Brain microvascular endothelial cell (primary cell): ENCODE measurements around the gene ANKDD1B.
"Not testable (repeated sequence)": the region's sequence is repeated elsewhere in the genome, so short reads cannot be mapped to it uniquely, and the experiment has no call there.

Experiments used
- DNase-seq: peaks from one replicate; pipeline ENCODE4 v3.0.0-alpha.2; 2020
- H3K27ac ChIP-seq: fragments of 250-450 bp; sonication (Bioruptor Pico); 2 replicates; pipeline ENCODE4 v1.5.1; 2020; ENCODE audit warnings: mild to moderate bottlenecking, moderate library complexity
- H3K27me3 ChIP-seq: fragments of 250-450 bp; sonication (Bioruptor Pico); replicated peaks from 2 replicates; pipeline ENCODE4 v1.5.1; 2020; ENCODE audit warnings: mild to moderate bottlenecking
- H3K36me3 ChIP-seq: fragments of 250-450 bp; sonication (Bioruptor Pico); replicated peaks from 2 replicates; pipeline ENCODE4 v1.5.1; 2020; ENCODE audit warnings: mild to moderate bottlenecking
- H3K4me3 ChIP-seq: 2 replicates; pipeline ENCODE4 v1.5.1; 2011; ENCODE audit warnings: low read depth, mild to moderate bottlenecking, control low read depth, low read length, moderate library complexity
- in situ Hi-C: cut with HindIII; loops from 2 replicates; pipeline ENCODE4 v1.10.0; 2017; ENCODE audit warnings: low sequenced_read_pairs, low pct_ligation_motif_present
- TF ChIP-seq, protein P1 (sequence below): IDR thresholded peaks from 2 replicates; pipeline ENCODE4 v1.5.1; 2011; ENCODE audit warnings: low read depth, mild to moderate bottlenecking, moderate library complexity, low read length, control low read depth, inconsistent platforms; ENCODE audit errors: missing control alignments

ANKDD1B gene

DNA sequence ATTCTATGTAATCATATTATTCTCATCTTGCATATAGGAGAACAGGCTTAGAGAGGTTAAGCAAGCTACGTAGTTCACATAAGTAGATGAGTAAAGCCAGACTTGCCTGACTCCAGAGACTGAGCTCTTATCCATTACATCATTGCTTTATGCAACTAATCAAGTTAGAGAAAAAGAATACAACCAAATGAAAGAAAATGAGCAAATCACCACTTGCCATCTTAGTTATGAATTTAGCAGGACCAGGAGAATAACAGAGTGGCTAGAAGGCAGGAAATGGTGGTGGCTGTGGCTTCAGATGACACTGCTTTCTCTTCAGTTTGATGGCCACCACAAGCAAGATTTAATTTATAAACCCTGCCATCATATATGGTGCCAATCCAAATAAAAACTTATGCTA is 79.4 kb downstream of the ANKDD1B start:
- no peak for DNase-seq
- Histone ChIP-seq H3K27me3 (no peaks in the 10 kb centered on the region), H3K27ac (no peak overlapping the region), H3K4me3 (no peak overlapping the region), H3K36me3 (peaks cover 2% of the 10 kb centered on the region)
- in situ Hi-C loops: no loop called here
- TF ChIP-seq, protein P1, sequence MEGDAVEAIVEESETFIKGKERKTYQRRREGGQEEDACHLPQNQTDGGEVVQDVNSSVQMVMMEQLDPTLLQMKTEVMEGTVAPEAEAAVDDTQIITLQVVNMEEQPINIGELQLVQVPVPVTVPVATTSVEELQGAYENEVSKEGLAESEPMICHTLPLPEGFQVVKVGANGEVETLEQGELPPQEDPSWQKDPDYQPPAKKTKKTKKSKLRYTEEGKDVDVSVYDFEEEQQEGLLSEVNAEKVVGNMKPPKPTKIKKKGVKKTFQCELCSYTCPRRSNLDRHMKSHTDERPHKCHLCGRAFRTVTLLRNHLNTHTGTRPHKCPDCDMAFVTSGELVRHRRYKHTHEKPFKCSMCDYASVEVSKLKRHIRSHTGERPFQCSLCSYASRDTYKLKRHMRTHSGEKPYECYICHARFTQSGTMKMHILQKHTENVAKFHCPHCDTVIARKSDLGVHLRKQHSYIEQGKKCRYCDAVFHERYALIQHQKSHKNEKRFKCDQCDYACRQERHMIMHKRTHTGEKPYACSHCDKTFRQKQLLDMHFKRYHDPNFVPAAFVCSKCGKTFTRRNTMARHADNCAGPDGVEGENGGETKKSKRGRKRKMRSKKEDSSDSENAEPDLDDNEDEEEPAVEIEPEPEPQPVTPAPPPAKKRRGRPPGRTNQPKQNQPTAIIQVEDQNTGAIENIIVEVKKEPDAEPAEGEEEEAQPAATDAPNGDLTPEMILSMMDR: no peak

DNA sequence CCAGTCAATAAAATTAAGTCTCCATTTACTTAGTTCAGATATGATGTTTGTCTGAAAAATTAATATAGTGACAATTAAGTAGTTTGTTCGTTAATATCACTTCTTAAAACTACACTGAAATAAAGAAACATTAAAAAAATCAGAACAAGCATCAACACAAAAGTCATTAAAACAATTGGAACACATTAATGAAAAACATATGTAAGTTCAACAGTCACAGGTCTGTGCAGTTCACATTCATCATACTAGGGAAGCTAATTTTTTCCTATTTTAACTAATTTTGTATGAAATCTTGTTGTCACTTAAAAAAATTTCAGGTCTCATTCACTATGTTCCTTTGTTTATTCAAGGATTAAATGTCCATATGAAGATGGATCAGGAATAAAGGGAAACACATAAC is 83.5 kb downstream of the ANKDD1B start:
- Histone ChIP-seq H3K27me3 (no peaks in the 10 kb centered on the region), H3K4me3 (no peak overlapping the region), H3K36me3 (no peaks in the 10 kb centered on the region), H3K27ac (no peak overlapping the region)
- TF ChIP-seq, protein P1: no peak
- DNase-seq: no peak
- in situ Hi-C loops: no loop called here

DNA sequence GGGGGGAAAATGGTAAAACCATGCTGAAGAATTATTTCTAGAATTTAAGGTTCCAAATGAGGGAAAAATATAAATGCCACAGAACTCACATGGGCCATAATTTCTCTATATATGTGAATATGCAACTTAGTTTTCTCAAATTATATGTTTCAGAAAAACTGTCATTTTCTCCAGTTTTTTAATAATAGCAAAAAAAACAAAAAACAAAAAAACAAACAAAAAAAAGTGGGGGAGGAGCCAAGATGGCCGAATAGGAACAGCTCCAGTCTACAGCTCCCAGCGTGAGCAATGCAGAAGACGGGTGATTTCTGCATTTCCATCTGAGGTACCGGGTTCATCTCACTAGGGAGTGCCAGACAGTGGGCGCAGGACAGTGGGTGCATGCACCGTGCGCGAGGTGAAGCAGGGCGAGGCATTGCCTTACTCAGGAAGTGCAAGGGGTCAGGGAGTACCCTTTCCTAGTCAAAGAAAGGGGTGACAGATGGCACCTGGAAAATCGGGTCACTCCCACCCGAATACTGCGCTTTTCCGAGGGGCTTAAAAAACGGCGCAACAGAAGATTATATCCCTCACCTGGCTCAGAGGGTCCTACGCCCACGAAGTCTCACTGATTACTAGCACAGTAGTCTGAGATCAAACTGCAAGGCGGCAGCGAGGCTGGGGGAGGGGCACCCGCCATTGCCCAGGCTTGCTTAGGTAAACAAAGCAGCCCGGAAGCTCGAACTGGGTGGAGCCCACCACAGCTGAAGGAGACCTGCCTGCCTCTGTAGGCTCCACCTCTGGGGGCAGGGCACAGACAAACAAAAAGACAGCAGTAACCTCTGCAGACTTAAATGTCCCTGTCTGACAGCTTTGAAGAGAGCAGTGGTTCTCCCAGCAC is 84.5 kb downstream of the ANKDD1B start:
- H3K4me3 ChIP-seq, H3K27me3 ChIP-seq, H3K36me3 ChIP-seq, DNase-seq, in situ Hi-C loops, H3K27ac ChIP-seq: not testable (repeated sequence)

DNA sequence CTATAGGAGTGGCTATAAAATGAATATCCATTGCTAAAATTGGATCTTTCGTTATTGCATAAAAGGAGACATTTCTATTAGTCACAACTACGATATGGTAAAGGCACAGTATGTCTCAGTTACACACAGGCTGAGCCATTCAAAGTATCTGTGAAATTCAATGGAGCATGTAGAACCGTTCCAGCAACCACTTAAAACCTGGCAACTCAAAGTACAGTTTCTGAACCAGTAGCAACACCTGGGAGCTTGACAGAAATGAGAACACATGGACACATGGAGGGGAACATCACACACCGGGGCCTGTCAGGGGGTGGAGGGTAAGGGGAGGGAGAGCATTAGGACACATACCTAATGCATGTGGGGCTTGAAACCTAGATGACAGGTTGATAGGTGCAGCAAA is 90.6 kb downstream of the ANKDD1B start:
- H3K27me3 ChIP-seq: no peaks in the 10 kb centered on the region
- in situ Hi-C loops: no loop called here
- peaks cover 19% of the 10 kb centered on the region for H3K36me3 ChIP-seq
- no peak overlapping the region for H3K4me3 ChIP-seq
- H3K27ac ChIP-seq: no peak overlapping the region
- DNase-seq: no peak
- TF ChIP-seq, protein P1: no peak

DNA sequence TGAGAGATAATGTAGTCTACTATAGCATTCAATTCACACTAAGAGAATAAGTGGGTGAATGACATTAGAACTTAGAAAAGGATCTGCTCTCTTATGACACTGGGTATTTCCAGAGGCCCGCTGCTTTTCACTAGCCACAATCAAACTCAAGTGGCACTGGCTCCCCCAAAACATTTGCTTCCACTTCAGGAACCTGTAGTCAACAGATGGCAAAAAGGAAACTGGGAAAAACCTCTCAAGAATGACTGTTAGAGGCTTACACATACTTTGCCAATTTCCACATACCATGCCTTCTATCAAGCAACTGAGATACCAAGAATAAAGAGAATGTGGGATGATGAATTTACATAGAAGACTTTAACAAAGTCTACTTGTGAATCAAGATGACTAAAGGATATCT is 94.8 kb downstream of the ANKDD1B start:
- Histone ChIP-seq H3K27me3 (no peaks in the 10 kb centered on the region), H3K36me3 (peaks cover 19% of the 10 kb centered on the region), H3K4me3 (no peak overlapping the region), H3K27ac (no peak overlapping the region)
- in situ Hi-C loops: no loop called here
- TF ChIP-seq, protein P1: no peak
- DNase-seq: no peak

DNA sequence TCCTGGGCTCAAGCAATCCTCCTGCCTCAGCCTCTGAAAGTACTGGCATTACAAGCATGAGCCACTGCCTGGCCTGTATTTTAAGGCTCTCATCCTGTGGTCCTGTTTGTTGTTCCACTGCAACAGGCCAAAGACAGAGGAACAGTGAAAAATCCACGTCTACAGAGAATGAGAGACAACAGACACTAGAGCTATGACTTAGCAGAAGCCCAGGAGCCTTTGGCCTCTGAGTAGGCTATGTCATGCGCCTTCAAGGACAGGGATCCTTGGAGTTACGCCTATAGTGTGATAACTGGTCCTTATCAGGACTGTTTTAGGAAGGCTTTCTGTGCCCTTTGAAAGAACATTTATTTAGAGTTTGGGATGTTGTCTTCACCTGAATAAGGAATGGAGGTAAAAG is 95.5 kb downstream of the ANKDD1B start:
- Histone ChIP-seq H3K27me3 (no peaks in the 10 kb centered on the region), H3K36me3 (peaks cover 18% of the 10 kb centered on the region), H3K27ac (no peak overlapping the region), H3K4me3 (no peak overlapping the region)
- no peak for DNase-seq
- TF ChIP-seq, protein P1: no peak
- in situ Hi-C loops: no loop called here
